AG08396 (cell line): ENCODE measurements around the gene C10orf143.

Experiments used
- DNase-seq: peaks from one replicate; pipeline ENCODE4 v3.0.0; 2012; ENCODE audit warnings: low spot score, mixed read lengths

The C10orf143 gene

DNA sequence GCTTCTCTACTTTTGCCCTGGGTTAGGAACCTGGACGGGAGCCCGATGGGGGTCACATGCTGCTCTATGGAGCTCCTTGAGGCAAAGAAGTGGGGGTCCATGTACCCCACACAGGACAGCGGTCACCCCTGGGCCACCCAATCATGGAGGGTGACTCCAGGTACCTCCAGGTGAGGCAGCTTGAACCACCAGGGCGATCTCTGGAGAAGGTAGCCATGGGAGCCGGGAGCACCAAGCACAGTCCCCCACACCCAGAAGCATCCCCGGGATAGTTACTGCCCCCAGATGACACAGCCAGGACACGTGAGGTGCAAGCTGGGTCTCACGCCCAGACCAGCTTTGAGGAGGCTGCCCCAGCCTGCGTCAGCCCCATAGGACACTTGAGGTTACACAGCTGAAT, 58.4 kb downstream of the C10orf143 start:
- no peak for DNase-seq

DNA sequence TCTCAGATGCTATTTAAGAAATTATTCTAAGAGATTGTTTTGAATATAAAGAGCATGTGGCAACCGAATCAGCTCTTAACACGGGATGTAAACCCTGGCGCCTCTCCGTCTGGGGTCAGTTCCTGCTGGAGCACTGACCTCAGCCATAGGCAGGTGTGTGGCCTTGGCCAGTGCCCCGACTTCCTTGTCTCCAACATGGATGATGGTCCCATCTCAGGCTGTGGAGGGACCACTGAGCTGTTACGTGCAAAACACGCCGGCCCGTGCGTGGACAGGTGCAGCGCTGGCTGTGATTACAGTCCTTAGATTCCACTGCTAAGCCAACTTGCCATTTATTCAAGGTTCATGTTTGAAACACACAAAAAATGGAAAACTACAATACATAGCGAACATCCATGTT, 59.9 kb downstream of the C10orf143 start:
- no peak for DNase-seq

DNA sequence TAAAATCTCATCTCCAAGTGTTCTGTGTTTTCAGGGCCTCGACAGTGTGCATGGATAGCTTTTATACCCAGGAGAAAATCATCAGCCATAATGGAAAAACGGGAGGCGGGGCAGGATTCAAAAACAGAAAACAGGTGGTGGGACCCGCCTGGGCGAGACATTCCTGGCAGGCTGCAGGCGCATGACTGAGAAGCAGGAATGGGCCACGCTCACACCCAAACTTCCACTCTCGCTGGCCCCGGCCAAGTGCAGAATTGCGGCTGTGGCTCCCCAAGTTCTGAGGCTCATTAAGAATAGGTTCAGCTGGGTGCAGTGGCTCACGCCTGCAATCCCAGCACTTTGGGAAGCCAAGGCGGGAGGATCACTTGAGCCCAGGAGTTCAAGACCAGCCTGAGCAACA, 60.6 kb downstream of the C10orf143 start:
- no peak for DNase-seq

DNA sequence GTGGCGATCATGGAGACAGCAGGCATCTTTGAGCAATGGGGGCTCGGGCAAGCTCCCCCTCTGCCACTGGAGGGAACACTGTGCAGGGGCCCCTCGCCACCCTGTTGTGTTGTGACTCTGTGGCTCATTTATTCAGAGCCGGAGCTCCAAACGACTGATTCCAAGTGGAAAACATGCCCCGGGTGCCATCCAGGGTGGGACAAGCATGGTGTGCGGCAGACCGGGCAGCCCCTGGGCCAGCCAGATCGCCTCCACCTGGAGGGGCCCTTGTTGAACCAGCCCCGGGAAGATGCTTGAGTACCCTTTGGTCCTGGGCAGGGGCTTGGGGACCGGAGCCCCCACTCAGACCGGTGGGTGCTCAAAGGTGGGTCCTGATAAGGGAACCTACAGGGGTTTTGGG, 61.4 kb downstream of the C10orf143 start:
- no peak for DNase-seq

DNA sequence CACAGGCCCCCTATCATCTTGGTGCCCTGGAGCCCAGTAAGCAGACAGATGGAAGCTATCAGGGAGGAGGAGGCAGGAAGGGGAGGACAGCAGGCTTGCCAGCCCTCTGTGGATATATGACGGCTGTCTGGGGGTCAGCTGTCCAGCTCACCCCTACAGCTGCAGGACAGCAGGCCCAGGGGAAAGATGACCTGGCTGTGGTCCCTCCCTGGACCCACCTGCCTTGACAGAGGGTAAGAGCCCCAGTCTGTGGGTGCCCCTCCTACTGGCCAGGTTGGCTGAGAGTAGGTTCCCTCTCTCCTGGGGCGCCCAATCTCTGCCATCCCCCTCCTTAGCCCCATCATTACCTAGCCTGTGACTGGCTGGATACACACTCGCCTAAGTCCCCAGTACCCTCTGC, 62.5 kb downstream of the C10orf143 start:
- DNase-seq: no peak

DNA sequence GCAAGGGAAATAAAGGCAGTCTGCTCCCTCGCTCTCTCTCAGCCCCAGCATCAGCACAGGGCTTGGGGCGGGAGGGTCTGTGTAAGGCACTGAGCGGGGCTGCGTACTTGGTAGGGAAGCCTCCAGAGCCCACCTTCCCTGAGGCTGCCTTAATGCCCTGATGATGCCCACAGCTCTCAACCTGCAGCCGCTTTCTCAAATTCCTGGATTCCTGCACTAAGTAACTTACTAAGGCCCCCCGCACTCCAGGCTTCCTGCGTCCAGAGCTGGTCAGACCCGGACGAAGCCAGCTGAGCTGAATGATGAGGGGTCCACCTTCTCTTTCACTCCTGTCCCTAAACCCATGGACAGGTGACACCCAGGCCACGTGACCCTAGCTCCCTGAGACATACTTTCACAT, 63.3 kb downstream of the C10orf143 start:
- DNase-seq: no peak

DNA sequence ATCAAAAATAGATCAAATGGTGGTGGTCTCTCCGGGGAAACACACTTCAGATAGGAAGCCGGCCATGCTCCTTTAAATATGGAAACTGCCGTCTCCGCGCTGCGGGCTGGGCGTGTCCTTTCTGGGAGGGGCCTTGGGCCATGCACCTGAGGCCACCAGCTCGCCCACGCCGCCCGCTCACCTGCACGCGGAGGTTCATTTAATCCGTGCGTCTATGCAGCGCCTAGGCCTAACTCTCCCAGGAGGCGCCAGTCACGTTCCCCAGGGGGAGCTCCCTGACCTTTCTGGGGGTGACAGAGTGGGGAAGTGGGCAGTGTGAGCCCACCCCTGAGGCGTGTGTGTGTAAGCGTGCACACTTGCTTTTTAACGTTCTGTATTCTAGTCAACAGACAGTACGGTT, 64.0 kb downstream of the C10orf143 start:
- DNase-seq: no peak

DNA sequence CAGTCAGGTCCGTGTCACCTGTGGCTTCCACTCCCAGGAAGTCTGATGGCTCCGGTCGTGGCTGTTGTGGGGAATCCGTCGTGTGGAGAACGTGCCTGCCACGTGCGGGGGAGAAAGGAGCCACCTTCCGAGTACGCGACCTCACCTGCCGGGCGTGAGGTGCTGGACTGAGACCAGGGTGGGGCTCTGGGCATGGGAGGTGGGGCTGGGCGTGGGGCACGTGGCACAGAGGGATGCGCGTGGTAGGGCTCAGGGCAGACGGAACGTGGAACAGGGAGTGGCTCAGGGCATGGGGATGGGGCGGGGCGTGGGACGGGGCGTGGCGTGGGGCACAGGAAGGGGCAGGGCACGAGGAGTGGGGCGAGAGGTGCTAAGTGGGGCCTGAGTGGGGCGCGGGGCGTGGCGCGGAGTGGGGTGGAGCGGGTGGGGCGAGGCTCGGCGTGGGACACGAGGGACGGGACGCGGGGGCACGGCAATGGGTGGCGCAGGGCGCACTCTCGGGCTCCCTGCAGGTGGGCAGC, 64.8 kb downstream of the C10orf143 start:
- no peak for DNase-seq

DNA sequence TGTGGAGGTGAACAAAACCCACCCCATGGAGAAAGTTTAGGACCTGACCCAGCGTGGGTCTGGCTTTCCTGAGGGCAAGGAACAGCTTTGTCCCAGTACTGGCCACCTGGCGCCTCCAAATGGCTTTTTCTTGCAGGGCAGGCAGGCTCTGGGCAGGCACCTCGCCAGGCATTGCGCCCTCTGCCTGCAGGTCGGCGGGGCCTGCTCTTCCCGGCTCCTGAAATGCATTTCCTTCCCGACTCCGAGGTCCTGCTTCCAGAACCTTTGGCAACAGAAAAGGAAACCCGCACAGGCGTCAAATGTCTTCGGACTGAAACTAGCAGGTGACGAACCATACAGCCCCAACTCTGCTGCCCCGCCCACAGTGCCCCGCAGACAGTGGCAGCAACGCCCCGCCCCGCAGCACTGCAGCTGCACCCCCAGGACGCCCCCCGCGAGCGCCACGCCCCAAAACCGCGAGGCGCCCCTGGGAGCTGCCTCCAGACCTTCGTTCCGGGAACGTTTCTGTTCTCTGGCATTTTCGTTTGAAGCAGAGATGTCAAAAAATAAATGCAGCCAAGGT, 65.5 kb downstream of the C10orf143 start:
- DNase-seq: peak; percentile 53

DNA sequence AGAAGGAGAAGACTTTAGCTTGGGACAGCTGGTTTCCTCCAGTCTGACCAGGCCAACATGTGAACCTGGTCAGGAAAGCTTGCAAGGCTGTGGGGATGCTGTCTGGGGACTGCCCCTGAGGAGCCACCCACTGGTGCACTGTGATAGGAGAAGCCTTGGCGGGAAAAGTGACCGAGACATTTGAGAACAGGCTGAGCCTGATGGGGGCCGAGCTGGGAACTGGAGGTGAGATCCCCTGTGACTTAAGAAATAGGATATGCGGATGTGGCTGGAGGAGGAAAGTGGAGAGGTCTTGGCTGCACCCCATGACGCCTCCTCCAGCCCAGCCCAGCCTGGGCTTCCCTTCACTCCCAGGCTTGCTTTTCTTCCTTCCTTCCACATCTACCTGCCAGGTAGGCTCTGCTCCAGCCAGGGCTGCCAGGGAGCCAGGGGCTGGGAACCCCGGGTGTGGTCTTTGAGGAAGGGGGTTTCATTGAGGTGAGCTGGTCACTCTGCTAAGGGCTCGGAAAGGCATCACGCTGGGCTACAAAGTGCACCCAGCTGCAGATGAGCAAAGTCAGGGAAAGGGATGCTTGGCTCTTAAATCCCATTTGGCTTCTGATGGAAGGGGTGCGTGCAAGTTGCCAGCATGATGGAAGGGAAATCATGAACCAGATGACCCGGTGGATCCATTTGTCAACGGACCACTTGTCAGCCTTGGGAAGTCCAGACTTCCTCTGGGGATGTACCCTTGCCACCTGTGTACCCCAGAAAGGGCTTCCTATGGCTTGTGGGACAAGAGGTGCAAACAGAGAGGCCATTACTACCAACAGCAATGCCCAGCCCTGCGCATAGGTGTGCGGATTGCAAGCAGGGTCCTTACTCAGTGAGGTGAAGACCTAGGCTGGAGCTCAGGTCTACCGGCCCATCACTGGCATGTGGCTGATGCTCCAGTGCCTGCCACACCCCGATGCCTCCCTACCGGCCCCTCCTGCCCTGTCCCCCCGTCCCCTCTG, 66.3 kb downstream of the C10orf143 start:
- no peak for DNase-seq

DNA sequence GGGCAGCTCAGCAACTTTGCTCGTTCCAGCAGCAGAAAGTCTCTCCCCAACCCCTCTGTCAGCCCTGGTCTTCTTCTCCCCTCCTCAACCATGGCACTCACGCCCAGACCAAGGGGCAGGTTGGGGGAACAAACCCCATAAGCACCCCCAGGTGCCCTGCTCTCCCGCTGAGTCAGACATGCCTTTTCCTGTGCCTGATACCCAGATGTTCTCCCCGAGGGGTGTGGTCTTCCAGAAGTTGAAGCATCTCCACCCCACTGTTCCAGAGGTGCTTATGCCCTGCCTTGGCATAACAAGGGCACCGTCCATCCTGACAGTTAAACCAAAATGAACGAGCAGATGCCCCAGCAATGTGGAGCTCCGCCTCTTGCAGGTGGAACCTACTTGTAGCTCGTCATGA, 67.1 kb downstream of the C10orf143 start:
- DNase-seq: no peak

DNA sequence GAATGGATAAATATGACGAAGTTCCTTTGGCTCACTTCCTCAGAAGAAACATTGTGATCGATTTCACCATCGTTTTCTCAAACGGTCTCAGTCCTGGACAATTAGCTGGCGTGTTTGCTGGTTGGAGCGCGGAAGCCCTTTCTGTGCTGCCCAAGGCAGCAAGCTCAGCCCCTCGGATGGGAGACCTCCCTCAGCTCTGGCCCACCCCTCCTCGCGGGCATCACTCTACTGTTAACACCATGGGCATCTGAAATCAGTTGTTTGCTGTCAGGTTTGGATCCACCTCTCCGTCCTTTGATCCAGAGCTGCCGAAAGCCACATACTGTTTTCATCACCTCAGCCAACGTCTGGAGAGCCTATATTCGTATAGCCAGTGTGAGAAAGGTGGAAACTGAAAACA, 68.2 kb downstream of the C10orf143 start:
- no peak for DNase-seq

DNA sequence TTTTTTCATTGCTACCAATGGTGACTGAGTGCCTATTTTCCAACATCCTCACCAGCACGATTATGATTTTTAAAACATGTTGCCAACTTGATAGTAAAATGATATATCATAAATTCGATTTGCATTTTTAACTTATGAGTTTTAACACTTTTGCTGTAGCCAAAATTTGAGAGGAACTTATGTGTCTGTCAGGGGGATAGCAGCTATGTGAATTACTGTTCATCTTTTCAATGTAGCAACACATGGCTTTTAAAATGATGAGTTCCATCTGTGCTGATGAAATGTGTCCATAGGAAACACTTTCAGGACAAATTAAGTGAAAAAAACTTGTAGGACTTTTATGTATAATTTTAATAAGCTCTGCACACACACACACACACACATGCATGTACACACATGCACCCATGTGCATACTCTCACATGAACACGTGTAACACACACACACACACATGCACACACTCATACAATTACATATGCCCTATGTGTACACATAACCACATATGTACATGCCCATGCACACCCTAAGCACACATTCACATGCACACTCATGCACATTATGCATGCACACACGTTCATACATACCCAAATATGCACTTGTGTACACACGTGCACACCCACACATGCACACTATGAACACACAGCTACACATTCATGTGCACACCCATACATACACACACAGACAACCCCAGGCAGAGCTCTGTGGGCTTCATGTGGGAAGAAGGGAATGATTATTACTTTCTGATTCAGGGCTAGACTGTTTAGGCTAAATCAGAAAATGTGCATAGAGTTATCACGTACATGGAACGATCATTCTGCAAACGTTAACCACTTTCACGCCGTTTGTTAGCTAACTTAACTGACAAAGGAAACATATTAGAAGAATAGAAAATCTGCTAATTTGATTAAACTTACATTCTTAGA, 68.9 kb downstream of the C10orf143 start:
- DNase-seq: no peak

DNA sequence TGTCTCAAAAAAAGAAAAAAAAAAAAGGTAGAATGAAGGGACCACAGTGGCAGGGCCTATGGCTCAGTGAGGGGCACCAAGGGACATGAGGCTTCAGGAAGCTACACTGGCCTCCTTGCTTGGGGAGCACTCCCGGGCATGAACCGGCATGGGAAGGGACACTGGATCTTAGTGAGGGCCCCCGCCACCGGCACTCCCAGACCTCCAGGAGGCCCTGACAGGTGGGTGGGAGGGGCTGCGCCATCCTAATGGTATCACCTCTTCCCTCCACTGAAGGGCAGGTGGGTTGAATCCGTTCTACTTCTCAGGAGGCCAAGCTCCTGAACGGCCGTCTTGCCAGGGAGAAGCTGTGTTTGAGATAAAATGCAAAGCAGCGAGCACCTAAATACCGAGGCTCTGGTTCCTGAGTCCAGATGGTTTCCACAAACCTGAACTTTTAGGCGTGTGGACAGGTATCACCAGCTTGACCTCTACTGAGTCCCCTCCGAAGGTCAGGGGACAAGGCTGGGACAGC, 69.8 kb downstream of the C10orf143 start:
- DNase-seq: no peak

DNA sequence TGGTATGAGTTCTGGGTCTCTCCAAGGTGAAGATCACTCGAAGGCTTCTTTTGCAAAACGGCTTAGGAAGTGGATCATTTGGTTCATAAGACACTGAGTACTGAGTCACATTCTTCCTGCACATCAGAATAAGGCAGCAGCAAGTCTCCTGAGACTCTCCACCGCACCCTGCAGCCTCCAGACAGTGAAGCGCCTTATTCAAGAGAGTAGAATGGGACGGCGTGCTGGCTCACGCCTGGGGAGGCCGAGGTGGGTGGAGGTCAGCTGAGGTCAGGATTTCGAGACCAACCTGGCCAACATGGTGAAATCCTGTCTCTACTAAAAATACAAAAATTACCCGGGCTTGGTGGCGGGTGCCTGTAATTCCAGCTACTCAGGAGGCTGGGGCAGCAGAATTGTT, 70.3 kb downstream of the C10orf143 start:
- DNase-seq: no peak

DNA sequence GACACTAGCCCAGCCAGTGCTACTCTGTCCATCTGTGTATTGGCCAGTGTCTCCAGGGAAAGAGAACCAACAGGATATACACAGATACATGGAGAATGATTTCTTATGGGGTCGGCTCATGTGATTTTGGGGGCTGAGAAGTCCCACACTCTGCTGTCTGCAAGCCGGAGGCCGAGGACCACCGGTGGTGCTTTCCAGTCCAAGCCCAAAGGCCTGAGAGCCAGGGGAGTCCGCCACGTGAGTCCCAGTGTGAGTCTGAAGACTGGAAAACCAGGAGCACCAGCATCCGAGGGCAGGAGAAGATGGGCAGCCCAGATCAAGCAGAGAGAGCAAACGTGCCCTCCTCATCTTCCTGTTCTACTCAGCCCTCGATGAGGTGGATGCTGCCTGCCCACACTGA, 71.5 kb downstream of the C10orf143 start:
- DNase-seq: no peak

DNA sequence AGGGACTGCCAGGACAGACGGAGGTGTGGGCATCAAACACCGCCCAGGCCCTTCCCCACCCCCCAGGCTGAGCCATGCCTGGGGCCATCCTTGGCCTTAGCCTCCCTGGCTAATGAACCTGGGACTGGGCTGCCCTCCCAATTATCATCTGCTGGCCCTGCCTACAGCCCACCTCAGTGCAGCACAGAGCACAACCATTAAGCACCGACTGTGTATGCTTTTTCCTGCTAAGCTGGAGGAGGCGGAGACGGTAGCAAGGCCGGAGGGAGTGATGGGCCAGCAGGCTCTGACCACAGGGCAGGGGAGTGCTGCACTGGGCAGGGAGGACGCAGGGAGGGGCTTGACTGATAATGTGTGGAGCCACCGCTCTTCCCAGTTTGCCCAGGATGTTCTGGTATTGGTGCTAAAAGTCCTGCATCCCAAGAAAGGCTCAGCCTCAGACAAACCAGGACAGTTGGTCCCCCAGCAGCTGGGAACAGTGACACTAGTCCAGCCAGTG, 72.0 kb downstream of the C10orf143 start:
- no peak for DNase-seq

DNA sequence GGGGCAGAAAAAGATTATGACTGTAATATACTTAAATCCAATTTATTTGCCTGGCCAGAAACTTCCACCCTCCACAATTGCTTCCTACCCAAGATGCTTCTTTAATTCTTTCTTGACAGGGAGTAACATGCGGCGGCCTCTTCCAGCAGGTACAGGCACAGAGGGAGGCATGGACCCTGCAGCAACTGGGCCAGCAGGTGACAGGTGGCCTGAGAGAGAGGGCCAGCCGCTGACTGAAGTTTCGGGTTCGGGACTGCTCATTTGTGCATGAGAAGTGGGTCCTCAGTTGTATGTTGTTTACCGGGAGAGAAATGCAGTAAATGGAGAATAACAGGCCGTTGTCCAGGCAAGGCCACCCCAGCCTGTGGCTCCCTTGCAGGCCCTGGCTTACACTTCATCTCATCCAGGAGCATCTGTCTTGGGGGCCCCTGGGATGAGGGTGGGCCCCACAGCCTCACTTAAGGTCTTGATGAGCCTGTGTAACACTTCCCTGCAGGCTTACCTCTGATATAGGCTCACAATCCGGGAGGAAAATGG, 72.5 kb downstream of the C10orf143 start:
- DNase-seq: no peak

DNA sequence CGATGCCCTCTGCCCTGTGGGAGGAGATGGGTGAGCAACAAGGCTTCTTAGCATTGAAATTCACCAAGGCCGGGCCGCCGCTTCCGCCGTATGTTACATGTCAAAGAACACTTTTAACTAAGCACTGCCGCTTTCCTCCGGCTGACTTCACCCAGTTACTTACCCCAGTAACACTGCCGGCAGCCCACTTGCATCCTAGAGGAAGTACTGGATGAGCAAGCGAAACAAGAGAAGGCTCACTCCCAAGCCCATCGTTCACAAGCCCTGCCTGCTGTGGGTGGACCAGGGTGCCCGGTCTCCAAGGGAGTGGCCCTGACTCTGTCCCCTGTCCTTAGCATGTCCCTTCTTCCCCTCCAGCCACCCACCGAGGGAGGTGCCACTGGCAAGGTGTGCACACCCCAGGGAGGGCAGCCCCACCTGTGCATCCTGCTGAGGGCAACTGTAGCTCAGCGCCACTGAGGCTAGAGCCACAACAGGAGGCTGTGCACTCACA, 73.4 kb downstream of the C10orf143 start:
- no peak for DNase-seq

DNA sequence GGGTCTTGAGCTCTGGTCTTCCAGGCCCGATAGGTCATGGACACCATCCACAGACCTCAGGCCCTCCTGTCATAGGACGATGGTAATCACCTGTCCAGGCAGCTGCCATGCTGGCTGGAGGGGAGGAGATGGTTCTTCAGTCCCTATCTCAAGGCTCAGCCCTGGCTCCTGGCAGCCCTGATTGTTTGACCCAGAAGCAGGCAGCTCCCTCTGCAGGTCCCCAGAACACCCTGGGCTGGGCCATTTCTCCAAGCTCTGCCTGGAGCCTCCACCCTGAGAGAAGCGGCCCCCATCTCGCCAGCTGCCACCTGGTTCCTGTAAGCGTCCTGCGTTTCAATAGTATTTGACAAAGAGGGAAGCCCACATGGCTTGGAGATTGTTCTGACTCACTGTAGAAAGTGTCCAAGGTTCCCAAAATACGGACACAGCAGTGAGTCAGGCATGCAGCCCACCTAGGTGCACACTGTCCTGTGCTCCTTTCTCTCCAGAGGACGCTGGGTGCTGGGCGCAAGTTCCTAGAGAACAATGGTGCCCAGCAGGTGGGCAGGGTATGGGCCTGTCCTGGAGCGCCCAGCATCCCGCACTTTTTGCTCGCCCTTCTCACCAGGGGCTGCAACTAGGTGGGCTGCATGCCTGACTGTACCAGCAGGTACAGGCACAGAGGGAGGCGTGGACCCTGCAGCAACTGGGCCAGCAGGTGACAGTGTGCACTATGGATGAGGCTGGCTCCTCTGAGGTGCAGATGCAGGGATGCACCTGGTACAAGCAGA, 74.1 kb downstream of the C10orf143 start:
- DNase-seq: no peak

DNA sequence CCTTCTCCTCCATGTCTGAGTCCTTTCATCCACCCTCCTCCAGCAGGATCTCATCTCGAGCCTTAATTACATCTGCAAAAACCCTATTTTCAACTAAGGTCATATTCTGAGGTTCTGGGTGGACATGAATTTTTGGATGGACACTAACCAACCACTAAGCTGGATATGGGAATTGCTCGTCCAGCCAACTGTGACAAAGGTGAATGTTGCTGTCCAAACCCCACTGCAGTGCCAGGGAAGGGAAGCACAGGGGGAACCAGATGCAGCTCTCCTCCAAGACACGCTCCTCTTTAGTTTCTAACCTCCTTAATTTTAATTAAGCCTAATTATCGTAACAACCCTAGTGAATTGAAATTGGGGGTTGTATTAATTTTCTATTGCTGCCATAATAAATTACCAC, 81.4 kb downstream of the C10orf143 start:
- DNase-seq: no peak
